ENCODE measurements around the gene CST1. TPM values are rescaled to one million over a fixed set of nuclear protein-coding genes. Genes with fewer than 3 reads are reported as not detected.
"Not testable (repeated sequence)": the region's sequence is repeated elsewhere in the genome, so short reads cannot be mapped to it uniquely, and the experiment has no call there.

Gene CST1
- total RNA-seq, 1 donor: not detected

DNA sequence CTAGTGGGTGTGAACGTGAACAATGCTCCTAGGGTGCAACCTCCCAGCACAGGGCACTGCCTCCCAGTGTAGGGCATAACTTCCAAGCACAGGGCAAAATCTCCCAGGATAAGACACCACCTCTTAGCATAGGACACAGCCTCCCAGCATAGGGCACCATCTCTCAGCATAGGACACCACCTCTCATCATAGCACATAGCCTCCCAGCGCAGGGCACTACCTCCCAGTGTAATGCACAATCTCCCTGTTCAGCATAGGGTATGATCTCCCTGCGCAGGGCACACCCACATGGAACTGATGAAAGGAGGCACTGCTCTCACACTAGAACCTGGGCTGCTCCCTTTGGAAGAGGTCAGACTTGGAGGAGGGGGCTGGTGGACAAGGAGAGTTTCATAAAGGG, 21.3 kb upstream of the CST1 start:
- no peak for DNase-seq (ENCODE audit: insufficient read length, low spot score, missing footprints)
- no peak overlapping the region for H3K27ac ChIP-seq (ENCODE audit: low read depth, low read length)
- H3K36me3 ChIP-seq (ENCODE audit: insufficient read depth, low read length): no peaks in the 10 kb centered on the region
- peaks cover 9% of the 10 kb centered on the region for H3K27me3 ChIP-seq (ENCODE audit: insufficient read depth, low read length)
- H3K9me3 ChIP-seq (ENCODE audit: low read depth, low read length): no peaks in the 10 kb centered on the region
- no peaks in the 10 kb centered on the region for H4K20me1 ChIP-seq (ENCODE audit: insufficient read depth, low read length)
- no peaks in the 10 kb centered on the region for H3K79me2 ChIP-seq (ENCODE audit: insufficient read depth, low read length)
- TF ChIP-seq, protein P1, sequence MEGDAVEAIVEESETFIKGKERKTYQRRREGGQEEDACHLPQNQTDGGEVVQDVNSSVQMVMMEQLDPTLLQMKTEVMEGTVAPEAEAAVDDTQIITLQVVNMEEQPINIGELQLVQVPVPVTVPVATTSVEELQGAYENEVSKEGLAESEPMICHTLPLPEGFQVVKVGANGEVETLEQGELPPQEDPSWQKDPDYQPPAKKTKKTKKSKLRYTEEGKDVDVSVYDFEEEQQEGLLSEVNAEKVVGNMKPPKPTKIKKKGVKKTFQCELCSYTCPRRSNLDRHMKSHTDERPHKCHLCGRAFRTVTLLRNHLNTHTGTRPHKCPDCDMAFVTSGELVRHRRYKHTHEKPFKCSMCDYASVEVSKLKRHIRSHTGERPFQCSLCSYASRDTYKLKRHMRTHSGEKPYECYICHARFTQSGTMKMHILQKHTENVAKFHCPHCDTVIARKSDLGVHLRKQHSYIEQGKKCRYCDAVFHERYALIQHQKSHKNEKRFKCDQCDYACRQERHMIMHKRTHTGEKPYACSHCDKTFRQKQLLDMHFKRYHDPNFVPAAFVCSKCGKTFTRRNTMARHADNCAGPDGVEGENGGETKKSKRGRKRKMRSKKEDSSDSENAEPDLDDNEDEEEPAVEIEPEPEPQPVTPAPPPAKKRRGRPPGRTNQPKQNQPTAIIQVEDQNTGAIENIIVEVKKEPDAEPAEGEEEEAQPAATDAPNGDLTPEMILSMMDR (IDR thresholded peaks at IDR 0.05; ENCODE audit: extremely low read depth, low read depth, low read length): no peak
- H2AFZ ChIP-seq (ENCODE audit: low read length): no peak overlapping the region
- H3K4me2 ChIP-seq (ENCODE audit: insufficient read depth, low read length): no peak overlapping the region
- peaks cover 7% of the 10 kb centered on the region for H3K4me1 ChIP-seq (ENCODE audit: insufficient read depth, low read length)
- H3K4me3 ChIP-seq (ENCODE audit: insufficient read depth, low read length): no peak overlapping the region

DNA sequence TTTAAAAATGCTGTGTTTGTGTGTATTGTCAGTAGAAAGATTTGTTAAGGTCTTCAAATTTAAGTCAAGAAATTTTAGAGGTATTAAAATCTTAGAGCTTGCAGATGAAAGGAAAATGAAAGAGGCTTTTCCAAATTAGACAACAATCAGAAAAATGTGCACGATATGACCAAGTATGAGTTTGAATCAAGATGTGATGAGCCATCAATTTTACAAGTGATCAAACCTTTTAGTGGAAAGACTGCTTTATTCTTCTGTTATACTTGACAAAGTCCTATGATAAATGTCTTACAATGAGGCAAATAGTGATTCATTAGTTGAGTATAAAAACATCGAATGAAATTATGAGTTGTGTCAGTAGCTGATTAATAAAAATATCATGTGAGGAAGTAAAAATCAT, 19.6 kb upstream of the CST1 start:
- Histone ChIP-seq H4K20me1 (ENCODE audit: insufficient read depth, low read length) (no peaks in the 10 kb centered on the region), H3K4me1 (ENCODE audit: insufficient read depth, low read length) (no peaks in the 10 kb centered on the region), H3K4me3 (ENCODE audit: insufficient read depth, low read length) (no peak overlapping the region), H3K79me2 (ENCODE audit: insufficient read depth, low read length) (no peaks in the 10 kb centered on the region), H3K9me3 (ENCODE audit: low read depth, low read length) (no peaks in the 10 kb centered on the region), H3K4me2 (ENCODE audit: insufficient read depth, low read length) (no peak overlapping the region), H2AFZ (ENCODE audit: low read length) (no peak overlapping the region), H3K27ac (ENCODE audit: low read depth, low read length) (no peak overlapping the region), H3K27me3 (ENCODE audit: insufficient read depth, low read length) (peaks cover 9% of the 10 kb centered on the region), H3K36me3 (ENCODE audit: insufficient read depth, low read length) (no peaks in the 10 kb centered on the region)
- TF ChIP-seq, protein P1 (IDR thresholded peaks at IDR 0.05; ENCODE audit: extremely low read depth, low read depth, low read length): no peak
- no peak for DNase-seq (ENCODE audit: insufficient read length, low spot score, missing footprints)

DNA sequence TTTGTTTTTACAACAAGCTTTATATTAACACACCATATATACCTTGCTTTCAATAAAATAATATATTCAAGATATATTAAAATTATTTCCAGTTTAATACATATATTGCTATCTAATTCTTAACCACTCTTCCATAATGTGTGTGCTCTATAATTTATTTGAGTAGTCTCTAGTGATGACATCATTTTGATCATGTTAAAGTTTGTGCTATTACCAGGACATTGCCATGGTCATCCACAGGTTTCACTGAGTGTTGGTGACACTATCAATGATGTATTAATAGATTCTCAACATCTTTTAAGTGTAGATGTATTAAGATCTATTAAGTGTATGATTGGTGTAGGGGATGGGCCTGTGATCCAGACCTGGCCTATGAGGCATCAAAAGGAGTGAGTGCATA, 17.8 kb upstream of the CST1 start:
- H3K27ac ChIP-seq (ENCODE audit: low read depth, low read length); H3K4me1 ChIP-seq (ENCODE audit: insufficient read depth, low read length); H3K79me2 ChIP-seq (ENCODE audit: insufficient read depth, low read length); DNase-seq (ENCODE audit: insufficient read length, low spot score, missing footprints); H2AFZ ChIP-seq (ENCODE audit: low read length); H3K9me3 ChIP-seq (ENCODE audit: low read depth, low read length); H3K36me3 ChIP-seq (ENCODE audit: insufficient read depth, low read length); H3K4me2 ChIP-seq (ENCODE audit: insufficient read depth, low read length); H3K4me3 ChIP-seq (ENCODE audit: insufficient read depth, low read length); H4K20me1 ChIP-seq (ENCODE audit: insufficient read depth, low read length); H3K27me3 ChIP-seq (ENCODE audit: insufficient read depth, low read length): not testable (repeated sequence)

DNA sequence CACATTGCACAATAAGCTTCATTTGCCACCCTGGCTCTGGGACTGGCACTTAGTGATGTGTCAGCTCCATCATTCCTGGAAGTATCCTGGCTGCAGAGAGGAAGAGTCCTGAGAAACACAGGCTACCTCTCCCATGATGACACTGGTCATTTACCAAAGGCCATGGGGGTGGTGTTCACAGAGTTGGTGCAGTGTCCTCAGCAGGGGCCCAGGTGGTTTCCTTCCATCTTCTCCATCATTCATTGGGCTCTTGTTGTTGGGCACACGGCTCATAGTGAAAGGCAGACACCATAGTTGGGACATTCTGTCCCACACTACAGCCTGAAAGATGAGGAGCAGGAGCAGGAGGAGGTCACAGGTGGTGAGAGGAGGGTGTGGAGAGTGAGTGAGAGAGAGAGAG, 15.8 kb upstream of the CST1 start:
- TF ChIP-seq, protein P1 (IDR thresholded peaks at IDR 0.05; ENCODE audit: extremely low read depth, low read depth, low read length): no peak
- Histone ChIP-seq H3K4me3 (ENCODE audit: insufficient read depth, low read length) (no peak overlapping the region), H3K9me3 (ENCODE audit: low read depth, low read length) (no peaks in the 10 kb centered on the region), H3K4me1 (ENCODE audit: insufficient read depth, low read length) (no peaks in the 10 kb centered on the region), H4K20me1 (ENCODE audit: insufficient read depth, low read length) (no peaks in the 10 kb centered on the region), H2AFZ (ENCODE audit: low read length) (no peak overlapping the region), H3K36me3 (ENCODE audit: insufficient read depth, low read length) (no peaks in the 10 kb centered on the region), H3K79me2 (ENCODE audit: insufficient read depth, low read length) (no peaks in the 10 kb centered on the region), H3K4me2 (ENCODE audit: insufficient read depth, low read length) (no peak overlapping the region), H3K27me3 (ENCODE audit: insufficient read depth, low read length) (no peaks in the 10 kb centered on the region), H3K27ac (ENCODE audit: low read depth, low read length) (no peak overlapping the region)
- DNase-seq (ENCODE audit: insufficient read length, low spot score, missing footprints): no peak
